ENCODE measurements around the gene LIN52.

LIN52 gene

DNA sequence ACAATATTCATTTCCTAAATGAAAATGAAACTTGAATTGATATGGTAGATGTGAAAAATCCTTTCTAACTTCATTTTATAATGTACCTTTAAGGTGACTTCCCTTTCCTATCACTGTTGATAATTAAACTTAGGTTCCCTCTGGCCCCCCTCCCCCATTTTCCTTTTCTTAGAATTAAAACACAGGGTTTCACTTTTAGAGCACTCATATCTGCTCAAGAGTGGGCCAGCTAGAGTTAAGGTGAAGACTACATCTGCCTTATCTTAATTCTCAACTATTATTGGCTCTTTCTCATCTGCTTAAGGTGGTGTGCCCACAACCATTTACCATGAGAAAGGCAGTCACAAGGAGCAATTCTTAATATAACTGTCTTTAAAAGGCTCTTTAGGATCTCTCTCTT, 49.7 kb downstream of the LIN52 start:
- H3K4me2 ChIP-seq (ENCODE audit: insufficient read depth, low read length): no peak overlapping the region
- ATAC-seq (ENCODE audit: insufficient read depth, low read depth): no peak

GRCh38 chr14:74135426-74135825, 50.7 kb downstream of the LIN52 start:
- Histone ChIP-seq H3K27me3 (ENCODE audit: insufficient read depth, low read length, poor library complexity) (no peaks in the 10 kb centered on the region), H3K36me3 (ENCODE audit: insufficient read depth, low read length) (no peaks in the 10 kb centered on the region), H3K79me2 (ENCODE audit: insufficient read depth, low read length) (no peaks in the 10 kb centered on the region), H3K9me3 (ENCODE audit: insufficient read depth, low read length, severe bottlenecking) (no peaks in the 10 kb centered on the region), H3K9ac (ENCODE audit: low read depth, low read length) (no peak overlapping the region), H3K4me2 (ENCODE audit: insufficient read depth, low read length) (no peak overlapping the region), H4K20me1 (ENCODE audit: insufficient read depth, low read length) (no peaks in the 10 kb centered on the region), H3K4me1 (ENCODE audit: insufficient read depth, low read length) (no peaks in the 10 kb centered on the region), H2AFZ (ENCODE audit: low read depth, low read length) (no peak overlapping the region), H3K27ac (ENCODE audit: low read length) (no peak overlapping the region), H3K4me3 (ENCODE audit: low read depth in 1 of 2, low read length in 2 of 2) (no peak overlapping the region)
- no peak for ATAC-seq (ENCODE audit: insufficient read depth, low read depth)
- DNase-seq: no peak
- TF ChIP-seq EZH2 (IDR thresholded peaks at IDR 0.05; ENCODE audit: borderline replicate concordance, low read depth, low read length, severe bottlenecking): no peak

More for the DNA sequence above, 49.7 kb downstream of the LIN52 start:
- H3K4me3 ChIP-seq (ENCODE audit: low read depth in 1 of 2, low read length in 2 of 2): no peak overlapping the region
- no peaks in the 10 kb centered on the region for H3K79me2 ChIP-seq (ENCODE audit: insufficient read depth, low read length)
- TF ChIP-seq, protein P1, sequence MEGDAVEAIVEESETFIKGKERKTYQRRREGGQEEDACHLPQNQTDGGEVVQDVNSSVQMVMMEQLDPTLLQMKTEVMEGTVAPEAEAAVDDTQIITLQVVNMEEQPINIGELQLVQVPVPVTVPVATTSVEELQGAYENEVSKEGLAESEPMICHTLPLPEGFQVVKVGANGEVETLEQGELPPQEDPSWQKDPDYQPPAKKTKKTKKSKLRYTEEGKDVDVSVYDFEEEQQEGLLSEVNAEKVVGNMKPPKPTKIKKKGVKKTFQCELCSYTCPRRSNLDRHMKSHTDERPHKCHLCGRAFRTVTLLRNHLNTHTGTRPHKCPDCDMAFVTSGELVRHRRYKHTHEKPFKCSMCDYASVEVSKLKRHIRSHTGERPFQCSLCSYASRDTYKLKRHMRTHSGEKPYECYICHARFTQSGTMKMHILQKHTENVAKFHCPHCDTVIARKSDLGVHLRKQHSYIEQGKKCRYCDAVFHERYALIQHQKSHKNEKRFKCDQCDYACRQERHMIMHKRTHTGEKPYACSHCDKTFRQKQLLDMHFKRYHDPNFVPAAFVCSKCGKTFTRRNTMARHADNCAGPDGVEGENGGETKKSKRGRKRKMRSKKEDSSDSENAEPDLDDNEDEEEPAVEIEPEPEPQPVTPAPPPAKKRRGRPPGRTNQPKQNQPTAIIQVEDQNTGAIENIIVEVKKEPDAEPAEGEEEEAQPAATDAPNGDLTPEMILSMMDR (IDR thresholded peaks at IDR 0.05; ENCODE audit: borderline replicate concordance, extremely low read depth, low read length, poor library complexity, severe bottlenecking): no peak
- TF ChIP-seq EZH2 (IDR thresholded peaks at IDR 0.05; ENCODE audit: borderline replicate concordance, low read depth, low read length, severe bottlenecking): no peak
- no peaks in the 10 kb centered on the region for H3K4me1 ChIP-seq (ENCODE audit: insufficient read depth, low read length)
- DNase-seq: no peak
- no peak overlapping the region for H3K27ac ChIP-seq (ENCODE audit: low read length)
- no peaks in the 10 kb centered on the region for H4K20me1 ChIP-seq (ENCODE audit: insufficient read depth, low read length)
- H3K36me3 ChIP-seq (ENCODE audit: insufficient read depth, low read length): no peaks in the 10 kb centered on the region
- H3K27me3 ChIP-seq (ENCODE audit: insufficient read depth, low read length, poor library complexity): no peaks in the 10 kb centered on the region
- no peak overlapping the region for H2AFZ ChIP-seq (ENCODE audit: low read depth, low read length)
- no peaks in the 10 kb centered on the region for H3K9me3 ChIP-seq (ENCODE audit: insufficient read depth, low read length, severe bottlenecking)
- H3K9ac ChIP-seq (ENCODE audit: low read depth, low read length): no peak overlapping the region

GRCh38 chr14:74140374-74140850, 55.7 kb downstream of the LIN52 start:
- no peaks in the 10 kb centered on the region for H3K27me3 ChIP-seq (ENCODE audit: insufficient read depth, low read length, poor library complexity)
- DNase-seq (no peak), ATAC-seq (ENCODE audit: insufficient read depth, low read depth) (no peak)
- H3K79me2 ChIP-seq (ENCODE audit: insufficient read depth, low read length): no peaks in the 10 kb centered on the region
- no peak overlapping the region for H3K4me3 ChIP-seq (ENCODE audit: low read depth in 1 of 2, low read length in 2 of 2)
- H3K27ac ChIP-seq (ENCODE audit: low read length): no peak overlapping the region
- no peaks in the 10 kb centered on the region for H3K9me3 ChIP-seq (ENCODE audit: insufficient read depth, low read length, severe bottlenecking)
- no peaks in the 10 kb centered on the region; the same call in 1 of the 2 replicates for H3K36me3 ChIP-seq (ENCODE audit: insufficient read depth, low read length)
- no peak overlapping the region for H2AFZ ChIP-seq (ENCODE audit: low read depth, low read length)
- no peak overlapping the region for H3K9ac ChIP-seq (ENCODE audit: low read depth, low read length)
- TF ChIP-seq EZH2 (IDR thresholded peaks at IDR 0.05; ENCODE audit: borderline replicate concordance, low read depth, low read length, severe bottlenecking): no peak
- TF ChIP-seq, protein P1 (IDR thresholded peaks at IDR 0.05; ENCODE audit: borderline replicate concordance, extremely low read depth, low read length, poor library complexity, severe bottlenecking): no peak
- no peaks in the 10 kb centered on the region for H3K4me1 ChIP-seq (ENCODE audit: insufficient read depth, low read length)
- no peaks in the 10 kb centered on the region for H4K20me1 ChIP-seq (ENCODE audit: insufficient read depth, low read length)
- no peak overlapping the region for H3K4me2 ChIP-seq (ENCODE audit: insufficient read depth, low read length)

GRCh38 chr14:74141703-74142102, 56.9 kb downstream of the LIN52 start:
- H4K20me1 ChIP-seq (ENCODE audit: insufficient read depth, low read length): no peaks in the 10 kb centered on the region
- H3K9ac ChIP-seq (ENCODE audit: low read depth, low read length): no peak overlapping the region
- TF ChIP-seq, protein P1 (IDR thresholded peaks at IDR 0.05; ENCODE audit: borderline replicate concordance, extremely low read depth, low read length, poor library complexity, severe bottlenecking): no peak
- TF ChIP-seq EZH2 (IDR thresholded peaks at IDR 0.05; ENCODE audit: borderline replicate concordance, low read depth, low read length, severe bottlenecking): no peak
- no peak for DNase-seq
- no peak for ATAC-seq (ENCODE audit: insufficient read depth, low read depth)
- H3K4me3 ChIP-seq (ENCODE audit: low read depth in 1 of 2, low read length in 2 of 2): no peak overlapping the region
- H3K27ac ChIP-seq (ENCODE audit: low read length): no peak overlapping the region
- no peaks in the 10 kb centered on the region for H3K4me1 ChIP-seq (ENCODE audit: insufficient read depth, low read length)
- H3K9me3 ChIP-seq (ENCODE audit: insufficient read depth, low read length, severe bottlenecking): no peaks in the 10 kb centered on the region
- H3K36me3 ChIP-seq (ENCODE audit: insufficient read depth, low read length): no peaks in the 10 kb centered on the region; the same call in 1 of the 2 replicates
- H2AFZ ChIP-seq (ENCODE audit: low read depth, low read length): no peak overlapping the region
- no peaks in the 10 kb centered on the region for H3K79me2 ChIP-seq (ENCODE audit: insufficient read depth, low read length)
- no peak overlapping the region for H3K4me2 ChIP-seq (ENCODE audit: insufficient read depth, low read length)
- H3K27me3 ChIP-seq (ENCODE audit: insufficient read depth, low read length, poor library complexity): no peaks in the 10 kb centered on the region

All from DND-41 (cell line).